Activated CD4-positive, alpha-beta T cell treated with anti-CD3 and anti-CD28 coated beads, Interleukin-2, amount 50 U/mL, for 24 hours (primary cell): Measurements from ENCODE around the gene PLXNB2.
A peak's percentile ranks its signal among the peaks of the same experiment; 100 is the strongest.

Experiments
- DNase-seq, 2 donors: peaks; one replicate each; pipeline ENCODE4 v3.0.0-alpha.2; 2020; ENCODE audit warnings: low read depth in 1 of 2, low spot score in 1 of 2

The PLXNB2 gene

DNA sequence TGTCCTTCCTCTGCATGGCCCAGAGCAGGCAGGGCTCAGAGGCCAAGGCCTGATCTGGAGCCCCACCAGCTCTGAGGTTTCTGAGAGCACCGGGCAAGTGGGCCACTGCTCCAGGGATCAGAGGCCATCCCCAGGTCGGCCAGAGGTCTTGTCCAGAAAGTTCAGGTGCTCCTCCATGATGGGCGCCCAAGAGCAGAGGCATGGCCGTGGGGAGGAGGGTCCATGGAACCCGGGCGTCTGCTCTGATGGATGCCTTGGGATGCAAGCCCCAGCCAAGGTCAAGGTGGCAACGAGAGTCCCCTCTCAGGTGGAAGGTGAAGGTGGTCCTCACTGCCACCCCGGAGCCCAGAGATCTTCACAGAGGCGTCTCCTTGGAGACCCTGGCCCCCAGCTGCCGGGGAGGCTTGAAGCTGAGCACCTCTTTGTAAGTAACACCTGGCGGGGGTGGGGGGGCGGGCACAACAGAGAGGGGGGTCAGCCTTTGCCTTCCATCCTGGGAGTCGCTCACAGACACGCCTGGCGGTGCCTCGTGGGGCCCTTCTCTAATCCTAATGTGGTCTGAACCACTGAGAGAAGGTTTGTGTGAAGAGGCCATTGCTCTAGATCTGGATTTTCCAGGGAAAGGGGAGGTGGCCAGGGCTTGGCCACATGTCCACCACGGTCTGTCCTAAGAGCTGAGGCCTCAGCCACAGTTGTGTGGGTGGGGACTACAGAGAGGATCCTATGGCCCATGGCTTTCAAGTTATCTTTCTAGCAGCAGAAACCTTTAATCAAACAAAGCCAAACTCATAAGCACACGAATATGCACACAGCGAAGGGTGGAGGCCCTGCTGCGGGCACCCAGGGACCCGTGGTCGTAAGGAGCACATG is 54.2 kb downstream of the PLXNB2 start:
- DNase-seq = no peak

DNA sequence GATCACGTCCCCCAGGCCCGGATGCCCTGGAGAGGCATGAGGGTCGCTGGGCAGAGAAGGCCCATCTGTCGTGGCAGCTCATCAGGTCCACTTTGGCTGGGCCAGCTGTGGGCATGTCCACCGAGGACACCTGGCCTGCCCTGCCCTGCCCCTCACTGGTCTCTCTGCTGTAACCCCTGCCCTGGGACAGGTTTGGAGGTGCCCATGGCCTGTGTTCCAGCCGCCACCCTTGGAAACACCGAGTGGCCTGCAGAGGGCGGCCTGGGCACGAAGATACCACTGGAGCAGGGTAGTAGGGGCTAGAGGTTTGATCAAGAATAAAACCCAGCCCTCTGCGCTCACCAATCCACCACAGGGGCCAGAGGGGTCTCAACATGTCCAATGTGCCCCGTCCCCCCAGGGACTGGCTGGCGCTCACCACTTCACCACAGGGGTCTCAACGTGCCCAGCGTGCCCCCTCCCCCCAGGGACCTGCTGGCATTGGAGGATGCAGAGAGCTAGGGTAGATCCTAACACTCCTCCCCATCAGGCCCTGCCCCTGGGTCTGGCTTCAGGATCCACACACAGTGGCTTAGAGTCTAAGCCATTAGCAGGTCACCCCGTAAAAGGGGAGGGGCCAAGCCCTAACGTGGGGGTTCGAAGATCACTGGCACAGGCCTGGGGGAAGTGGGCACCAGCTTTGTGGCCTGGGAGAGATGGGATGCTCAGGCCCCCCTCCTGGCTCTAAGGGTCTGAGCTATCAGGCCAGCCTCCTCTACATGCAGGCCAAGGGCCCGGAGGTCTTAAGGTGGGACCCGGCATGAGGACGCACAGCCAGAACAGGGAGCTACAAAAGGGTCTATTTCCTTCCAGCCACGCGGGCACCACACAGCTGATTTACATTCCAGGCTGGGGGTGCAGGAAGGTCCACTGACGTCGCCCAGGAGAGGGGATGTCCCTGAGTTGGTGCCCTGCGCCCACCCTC is 55.1 kb downstream of the PLXNB2 start:
- DNase-seq = peak in 1 of 2 donors; percentile 50

DNA sequence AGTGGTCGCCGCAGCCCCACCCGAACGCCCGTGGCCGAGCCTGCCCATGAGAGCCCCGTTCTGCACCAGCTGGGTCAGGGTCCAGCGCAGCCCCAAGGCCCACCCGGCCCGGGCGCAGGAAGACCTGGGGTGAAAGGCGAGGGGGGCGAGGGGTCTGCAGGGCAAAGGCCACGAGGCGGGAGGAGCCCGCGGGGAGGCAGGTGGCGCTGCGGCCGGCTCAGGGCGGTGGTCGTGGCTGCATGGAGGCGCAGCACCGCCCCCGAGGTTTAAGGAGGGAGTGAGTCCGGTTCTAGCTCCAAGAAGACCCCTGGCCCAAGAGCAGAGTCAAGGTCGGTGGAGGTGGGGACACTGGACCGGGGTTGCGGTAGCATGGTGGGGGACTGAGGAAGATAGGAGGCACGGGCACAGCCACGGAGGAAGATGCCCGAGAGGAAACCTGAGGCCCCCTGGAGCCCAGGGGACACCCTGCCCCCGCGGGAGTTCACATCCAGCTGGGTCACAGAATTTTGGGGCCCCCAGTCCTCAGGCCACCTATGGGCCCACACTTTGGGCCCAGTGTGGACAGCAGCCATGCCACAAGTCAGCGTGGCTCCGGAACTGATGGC is 55.9 kb downstream of the PLXNB2 start:
- no peak for DNase-seq

DNA sequence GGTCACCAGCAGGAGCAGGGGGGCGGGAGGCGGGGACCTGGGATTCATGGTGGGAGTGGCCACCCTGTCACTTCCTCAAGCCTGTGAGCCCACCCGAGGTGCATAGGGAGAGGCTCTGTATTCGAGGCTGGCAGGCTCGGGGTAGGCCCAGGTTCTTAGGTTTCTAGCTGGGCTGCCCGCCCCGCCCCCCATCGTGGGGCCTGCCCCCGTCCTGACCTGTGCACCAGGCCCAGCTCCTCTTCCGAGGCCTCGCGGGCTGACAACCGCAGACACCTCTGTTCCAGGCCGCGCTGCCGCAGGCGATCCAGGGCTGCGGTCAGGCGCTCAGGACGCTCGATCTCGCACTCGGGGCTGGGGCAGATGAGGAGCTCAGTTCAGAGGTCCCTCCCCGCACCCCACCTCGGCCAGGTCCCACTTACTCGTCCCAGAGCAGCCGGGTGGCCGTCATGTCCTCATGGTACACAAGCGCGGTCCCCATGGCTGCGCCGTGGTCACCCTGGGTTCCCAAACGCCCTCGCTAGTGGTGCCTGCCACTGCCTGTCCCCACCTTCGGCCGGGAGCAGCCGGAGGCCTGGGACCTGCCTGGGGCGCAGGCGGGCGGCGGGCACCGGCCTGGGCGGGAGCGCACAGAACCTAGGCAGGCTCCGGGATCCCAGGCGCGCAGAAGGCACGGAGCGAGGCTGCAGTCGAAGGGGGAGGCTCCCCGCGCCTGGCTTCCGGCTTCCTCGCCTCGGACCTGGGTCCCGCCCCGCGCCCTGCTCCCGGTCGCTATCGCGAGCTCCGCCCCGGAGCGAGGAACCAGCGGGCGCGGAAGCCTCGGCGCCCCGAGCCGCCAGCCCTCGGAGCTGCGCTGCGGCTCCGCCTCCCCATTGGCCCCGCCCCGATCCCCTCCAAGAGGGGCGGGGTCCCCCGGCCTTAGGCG is 56.6 kb downstream of the PLXNB2 start, which contains the start of gene HDAC10:
Gene HDAC10 (minus strand): TSS at position 711 of the 922 bp plus-strand sequence. CDS start 233 bp downstream, at position 478.
- peak in 1 of 2 donors; percentile 69 for DNase-seq

DNA sequence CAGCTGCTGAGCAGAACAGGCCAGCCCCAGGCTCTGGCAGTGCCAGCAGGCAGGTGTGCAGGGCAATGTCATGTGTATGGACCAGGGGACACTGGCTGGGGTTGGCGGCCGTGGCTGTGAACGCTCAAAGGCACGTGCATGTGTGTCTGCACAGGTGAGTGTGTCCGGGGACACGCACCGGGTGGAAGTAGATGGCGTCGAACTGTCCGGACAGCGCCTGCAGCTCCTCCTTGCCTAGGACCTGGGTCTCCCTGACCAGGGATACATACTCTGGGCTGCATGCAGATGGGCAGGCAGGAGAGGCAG is 57.2 kb downstream of the PLXNB2 start:
- DNase-seq = no peak

DNA sequence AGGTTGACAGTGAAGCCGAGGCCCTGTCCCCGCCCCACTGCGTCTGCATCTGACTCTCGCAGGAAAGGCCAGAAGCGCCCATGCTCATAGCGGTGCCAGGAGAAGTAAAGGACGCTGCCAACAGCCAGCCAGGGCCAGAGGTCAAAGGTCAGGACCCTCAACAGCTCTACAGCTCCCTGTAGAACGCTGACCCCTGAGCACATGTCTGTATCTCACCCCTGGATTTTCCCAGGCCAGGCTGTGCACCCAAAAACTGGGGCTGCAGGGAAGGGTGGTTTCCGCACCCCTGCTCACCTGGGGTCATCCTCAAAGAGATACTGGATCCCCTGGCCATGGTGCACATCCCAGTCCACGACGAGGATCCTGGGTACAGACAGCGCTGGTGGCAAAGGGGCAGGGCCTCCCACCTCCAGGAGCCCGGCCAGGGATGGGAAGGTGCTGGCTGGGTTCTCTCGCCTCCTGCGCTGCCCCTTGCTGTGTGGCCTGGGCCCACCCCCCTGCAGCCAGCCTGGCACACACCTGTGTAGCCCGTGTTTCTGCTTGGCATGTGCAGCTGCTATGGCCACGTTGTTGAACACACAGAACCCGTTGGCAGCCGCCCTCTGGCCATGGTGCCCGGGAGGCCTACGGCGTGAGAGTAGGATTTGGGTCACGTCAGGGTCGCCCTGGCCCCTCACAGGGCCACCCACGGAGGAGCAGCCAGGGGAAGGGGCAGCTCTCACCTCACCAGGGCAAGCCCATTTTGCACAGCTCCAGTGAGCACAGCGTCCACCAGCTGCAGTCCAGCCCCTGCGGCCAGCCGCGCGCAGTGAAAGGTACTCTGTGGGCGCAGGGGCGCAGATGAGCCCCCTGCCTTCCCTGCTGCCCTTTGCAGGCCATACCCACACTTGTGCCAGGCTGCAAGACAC is 57.9 kb downstream of the PLXNB2 start:
- DNase-seq = no peak

DNA sequence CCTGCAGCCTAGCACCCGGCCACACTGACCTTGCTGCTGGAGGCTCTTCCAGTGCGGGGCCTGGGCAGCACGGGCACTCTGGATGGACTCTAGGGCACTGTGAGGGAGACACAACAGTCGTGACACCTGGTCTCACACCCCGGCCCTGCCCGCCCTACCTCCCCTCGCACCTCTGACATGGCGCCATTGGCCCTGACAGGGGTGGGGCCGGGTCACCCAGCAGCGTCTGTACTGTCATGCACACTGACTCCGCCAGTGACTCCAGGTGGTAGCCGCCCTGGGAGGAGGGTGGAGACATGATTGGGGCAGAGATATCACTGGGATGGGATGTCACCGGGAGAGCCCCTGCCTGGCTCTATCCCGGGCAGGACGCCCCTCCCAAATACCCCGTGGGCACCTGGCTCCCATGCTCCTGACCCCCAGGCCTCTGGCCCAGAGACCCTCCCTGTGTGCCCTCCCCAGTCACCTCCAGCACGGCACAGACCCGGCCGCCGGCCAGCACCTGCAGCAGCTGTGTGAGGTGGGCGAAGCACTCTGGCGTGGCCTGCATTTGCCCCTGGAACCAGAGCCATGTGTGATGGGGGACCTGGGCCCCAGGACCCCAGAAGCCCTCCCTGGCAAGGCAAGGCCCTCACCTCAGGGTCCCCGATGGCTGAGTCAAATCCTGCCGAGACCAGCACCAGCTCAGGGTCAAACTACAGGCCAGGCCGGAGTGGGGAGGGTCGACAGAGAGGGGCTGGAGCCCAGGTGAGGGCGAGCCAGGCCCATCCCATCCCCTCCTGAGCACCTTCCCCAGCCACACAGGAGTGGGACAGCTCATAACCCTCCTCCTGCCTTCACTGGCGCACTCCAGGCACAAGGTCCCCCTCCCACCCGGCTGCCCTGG is 59.0 kb downstream of the PLXNB2 start:
- DNase-seq = no peak

DNA sequence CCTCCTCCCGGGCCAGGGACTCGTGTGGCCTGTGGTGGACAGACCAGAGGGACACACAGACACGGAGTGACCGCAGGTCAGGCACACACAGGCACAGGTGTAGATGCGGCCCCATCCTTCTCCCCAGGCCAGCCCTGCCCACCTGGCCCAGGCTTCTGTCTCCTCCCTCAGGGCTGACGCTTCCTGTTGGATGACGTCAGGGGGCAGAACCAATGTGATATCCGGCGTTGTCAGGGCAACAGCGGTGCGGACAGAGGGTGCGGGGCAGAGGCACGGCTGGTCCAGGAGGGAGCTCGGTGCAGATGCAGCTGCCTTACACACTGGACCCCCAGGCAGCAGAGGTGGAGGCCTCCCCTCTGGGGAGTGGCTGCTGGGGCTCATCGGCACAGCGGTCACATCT is 59.7 kb downstream of the PLXNB2 start:
- no peak for DNase-seq

DNA sequence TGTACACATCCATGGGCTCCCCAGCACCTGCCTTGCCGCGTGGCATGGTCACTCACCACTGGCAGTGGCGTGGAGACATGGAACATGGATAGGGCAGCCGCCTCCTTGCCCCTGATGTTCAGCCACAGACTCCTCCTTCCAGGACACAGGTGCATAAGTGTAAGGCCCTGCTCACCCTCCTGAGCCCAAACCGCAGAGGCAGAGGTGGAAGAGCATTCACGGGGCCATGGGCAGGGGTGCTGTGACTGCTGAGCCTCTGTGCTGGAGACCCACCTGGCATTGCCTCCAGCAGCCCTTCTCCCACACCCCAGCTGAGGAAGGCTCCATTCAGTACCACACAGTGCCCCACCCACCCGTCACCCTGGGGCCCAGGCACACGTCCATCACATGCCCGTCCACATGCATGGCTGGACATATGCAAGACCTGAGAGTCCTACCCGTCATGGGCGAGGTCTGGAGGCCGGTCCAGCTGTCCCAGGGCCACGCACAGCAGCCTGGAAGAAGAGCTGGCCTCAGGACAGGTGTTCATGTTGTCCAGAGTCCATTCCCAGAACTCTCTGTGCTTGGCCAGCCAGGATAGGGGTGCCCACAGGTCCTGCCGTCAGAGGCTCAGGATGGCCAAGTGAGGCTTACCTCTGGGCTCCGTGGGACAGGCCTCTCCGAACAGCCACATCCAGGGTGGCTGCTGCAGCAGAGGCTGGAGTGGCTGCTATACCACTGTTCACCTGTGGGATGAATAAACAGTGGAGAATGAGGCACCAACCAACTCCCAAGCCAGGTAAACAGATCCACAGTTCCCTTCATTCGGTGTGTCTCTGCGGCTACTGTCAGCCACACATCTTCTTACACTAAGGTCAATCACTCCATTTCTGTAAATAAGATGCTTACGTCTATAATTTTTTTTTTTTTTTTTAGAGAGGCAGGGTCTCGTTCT is 60.9 kb downstream of the PLXNB2 start:
- no peak for DNase-seq

DNA sequence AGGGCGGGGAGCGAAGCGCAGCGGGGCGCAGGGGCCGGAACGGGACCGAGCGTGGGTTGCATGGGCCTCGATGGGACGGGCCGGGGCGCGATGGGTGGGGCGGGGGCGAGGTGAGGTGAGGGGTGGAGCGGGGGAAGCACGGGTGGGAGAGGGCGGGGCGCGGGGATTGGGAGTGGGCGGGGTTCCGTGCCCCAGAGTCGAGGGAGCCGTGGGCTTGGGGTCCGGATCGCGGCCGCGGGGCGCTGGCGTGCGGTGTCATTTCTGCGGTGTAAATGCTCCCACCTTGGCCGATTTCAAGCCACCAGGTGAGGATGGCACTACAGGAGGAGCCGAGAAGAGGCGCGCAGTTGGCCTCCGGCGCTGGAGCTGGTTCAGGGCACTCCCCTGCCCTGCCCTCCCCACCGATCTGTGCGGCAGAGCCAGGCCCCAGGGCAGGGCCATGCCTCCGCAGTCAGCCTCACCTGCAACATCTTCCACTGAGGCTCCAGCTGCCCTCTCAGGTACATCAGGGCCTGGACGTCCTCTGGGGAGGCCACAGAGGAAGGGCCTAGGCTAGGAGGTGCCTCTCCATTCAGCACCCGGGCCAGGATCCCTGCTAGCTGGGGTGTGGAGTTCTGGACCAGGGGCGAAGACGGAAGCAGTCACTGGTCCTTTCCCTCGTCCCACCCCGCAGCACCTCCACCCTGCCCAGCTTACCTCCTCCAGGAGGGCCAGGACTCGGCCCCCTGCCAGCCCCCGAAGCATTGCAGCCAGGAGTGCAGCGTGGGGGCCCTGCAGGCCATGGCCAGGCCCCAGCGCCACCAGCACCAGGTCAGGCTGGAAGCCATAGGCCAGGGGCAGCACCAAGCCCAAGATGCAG is 62.0 kb downstream of the PLXNB2 start:
- DNase-seq = no peak

DNA sequence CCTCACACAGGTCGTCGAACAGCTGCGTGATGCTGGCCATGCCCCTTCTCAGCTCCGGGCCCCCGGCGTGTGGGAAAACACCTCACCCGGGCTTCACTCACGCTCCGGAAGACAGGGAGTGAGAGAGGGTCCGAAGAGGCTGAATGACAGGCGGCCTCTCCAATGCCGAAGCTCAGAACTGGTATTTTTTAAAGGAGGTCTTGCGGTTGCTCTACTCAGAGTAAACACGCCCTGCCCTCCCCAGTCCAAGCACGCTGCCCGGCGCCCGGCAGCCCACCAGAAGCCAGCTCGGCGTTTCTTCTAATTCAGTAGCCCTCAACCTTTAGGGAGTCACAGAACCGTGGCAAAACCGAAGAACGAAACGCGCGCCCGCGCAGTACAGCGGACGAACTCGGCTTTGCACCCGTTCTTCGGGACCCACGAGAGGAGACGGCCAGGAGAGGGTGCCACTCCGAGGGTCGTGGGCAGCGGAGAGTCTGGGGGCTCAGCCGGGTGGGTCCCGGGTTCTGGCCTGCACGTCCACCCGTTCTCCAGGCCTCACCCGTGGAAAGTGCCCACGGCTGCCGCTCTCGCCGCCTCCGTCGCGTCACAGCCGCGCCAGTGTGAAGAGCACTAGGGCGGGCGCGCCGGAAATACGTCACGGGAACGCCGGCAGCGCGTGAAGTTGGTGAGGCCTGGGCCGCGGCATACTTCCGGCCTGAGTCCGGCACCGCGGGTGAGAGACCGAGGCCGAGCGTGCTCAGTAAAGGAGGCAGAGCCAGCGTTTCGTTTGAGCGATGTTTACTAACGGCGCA is 62.8 kb downstream of the PLXNB2 start, which contains the start of gene TUBGCP6:
Gene TUBGCP6 (minus strand): TSS at position 604 of the 794 bp plus-strand sequence. CDS start 564 bp downstream, at position 40.
- DNase-seq = peak; percentile 88 to 89

DNA sequence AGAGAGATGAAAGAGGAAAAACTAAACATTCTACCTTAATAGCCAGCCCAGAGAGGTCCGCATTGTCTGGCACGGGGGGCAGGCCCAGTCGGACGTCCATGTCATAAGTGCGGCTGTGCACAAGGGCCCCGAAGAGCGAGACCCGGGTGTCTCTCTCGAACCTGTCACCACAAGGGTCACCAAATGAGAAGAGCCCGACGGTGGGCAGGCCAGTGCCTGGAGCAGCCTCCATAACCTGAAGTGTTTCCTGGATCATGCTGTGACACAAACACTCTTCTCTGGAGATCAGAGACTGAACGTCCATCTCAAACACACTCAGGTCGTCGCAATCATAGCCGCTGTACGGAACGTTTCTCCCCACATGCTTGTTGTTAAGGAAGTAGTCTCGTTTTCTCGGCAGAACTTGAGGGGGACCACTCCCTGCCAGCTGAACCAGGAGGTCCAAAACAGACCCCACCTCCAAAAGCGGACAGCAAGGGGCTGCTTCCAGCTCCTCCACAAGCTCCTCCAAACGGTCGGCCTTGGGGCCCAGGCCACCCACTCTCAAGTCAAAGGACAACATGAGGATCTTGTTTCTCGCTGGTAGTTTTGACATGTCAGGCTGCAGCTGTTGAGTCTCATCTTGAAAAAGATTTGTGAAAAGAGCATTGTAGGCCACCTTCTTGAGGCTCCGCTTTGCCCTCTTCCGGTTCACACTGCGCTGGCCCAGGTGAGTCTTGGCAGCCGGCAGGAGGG is 63.6 kb downstream of the PLXNB2 start:
- DNase-seq = no peak

DNA sequence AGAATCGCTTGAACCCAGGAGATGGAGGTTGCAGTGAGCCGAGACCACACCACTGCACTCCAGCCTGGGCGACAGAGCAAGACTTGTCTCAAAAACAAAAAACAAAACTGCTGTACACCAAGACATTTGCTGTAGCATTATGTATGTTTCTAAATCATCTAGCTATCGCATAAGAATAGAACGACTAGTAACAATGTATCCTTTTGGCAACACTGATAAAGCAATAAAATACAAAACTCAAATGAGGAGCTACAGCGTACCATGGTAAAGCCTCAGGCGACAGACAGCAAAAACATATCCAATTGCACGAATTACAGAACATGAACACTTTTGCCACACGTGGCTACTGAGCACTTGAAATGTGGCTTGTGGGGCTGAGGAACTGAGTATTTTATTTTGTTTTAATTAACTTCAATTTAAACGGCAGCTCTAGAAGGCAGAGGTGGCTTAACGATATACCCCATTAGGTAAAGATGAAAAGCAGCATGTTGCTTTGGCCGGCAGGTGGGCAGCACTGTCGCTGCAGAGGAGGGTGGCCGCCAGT is 65.0 kb downstream of the PLXNB2 start:
- no peak for DNase-seq

DNA sequence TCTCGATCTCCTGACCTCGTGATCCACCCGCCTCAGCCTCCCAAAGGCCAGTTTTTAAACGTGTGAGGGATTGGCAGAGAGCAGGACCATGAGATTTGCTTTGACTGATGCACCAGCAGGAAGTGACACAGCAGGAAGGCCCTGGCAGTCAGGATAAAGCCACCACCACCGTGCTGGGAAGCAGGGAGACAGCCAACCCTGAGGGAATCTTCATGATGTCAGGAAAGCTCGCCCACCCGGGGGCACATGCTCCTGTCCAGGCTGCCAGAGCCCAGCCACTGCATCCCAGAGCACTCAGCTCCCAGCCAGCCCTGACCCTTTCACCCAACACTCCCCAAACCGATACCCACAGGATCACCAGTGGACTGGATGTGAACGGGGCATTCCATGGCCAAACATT is 68.7 kb downstream of the PLXNB2 start:
- no peak for DNase-seq
